ENCODE data around the gene TAF6. TPM values are rescaled to one million over a fixed set of nuclear protein-coding genes. Genes with fewer than 3 reads are reported as not detected.

TAF6 gene
- total RNA-seq, 1 donor from 2014 or later, result 34.1 TPM

DNA sequence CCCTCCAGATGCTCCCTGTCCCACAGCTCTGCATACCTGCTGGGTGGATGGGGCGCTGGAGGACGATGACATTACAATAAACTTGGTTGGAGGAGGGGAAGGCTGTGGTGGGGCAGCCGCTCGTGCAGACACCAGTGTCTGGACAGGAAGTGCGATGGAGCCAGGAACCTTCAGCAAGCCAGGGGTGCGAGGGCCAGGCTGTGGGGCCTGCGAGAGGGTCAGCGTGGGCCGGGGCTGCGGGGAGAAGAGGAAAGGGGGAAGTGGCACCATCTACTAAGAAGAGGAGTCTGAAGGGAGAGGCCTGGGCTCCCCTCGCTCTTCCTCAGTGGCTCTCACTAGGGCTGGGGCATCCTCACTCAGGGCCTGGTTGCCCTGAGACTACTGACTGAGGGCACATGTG, 11.3 kb downstream of the TAF6 start:
- H3K4me3 ChIP-seq, result no peak overlapping the region
- H3K4me1 ChIP-seq, result no peaks in the 10 kb centered on the region
- H3K9me3 ChIP-seq (replicated peaks), result no peaks in the 10 kb centered on the region
- no peak overlapping the region for H3K27ac ChIP-seq (replicated peaks)
- no peaks in the 10 kb centered on the region for H3K27me3 ChIP-seq (ENCODE audit: low read depth)
- H3K36me3 ChIP-seq, result peaks cover 96% of the 10 kb centered on the region
- TF ChIP-seq, protein P1, sequence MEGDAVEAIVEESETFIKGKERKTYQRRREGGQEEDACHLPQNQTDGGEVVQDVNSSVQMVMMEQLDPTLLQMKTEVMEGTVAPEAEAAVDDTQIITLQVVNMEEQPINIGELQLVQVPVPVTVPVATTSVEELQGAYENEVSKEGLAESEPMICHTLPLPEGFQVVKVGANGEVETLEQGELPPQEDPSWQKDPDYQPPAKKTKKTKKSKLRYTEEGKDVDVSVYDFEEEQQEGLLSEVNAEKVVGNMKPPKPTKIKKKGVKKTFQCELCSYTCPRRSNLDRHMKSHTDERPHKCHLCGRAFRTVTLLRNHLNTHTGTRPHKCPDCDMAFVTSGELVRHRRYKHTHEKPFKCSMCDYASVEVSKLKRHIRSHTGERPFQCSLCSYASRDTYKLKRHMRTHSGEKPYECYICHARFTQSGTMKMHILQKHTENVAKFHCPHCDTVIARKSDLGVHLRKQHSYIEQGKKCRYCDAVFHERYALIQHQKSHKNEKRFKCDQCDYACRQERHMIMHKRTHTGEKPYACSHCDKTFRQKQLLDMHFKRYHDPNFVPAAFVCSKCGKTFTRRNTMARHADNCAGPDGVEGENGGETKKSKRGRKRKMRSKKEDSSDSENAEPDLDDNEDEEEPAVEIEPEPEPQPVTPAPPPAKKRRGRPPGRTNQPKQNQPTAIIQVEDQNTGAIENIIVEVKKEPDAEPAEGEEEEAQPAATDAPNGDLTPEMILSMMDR (IDR thresholded peaks at IDR 0.05; ENCODE audit: borderline replicate concordance), result no peak
- no peak for DNase-seq
- intact Hi-C loops (cut with micrococcal nuclease), result no loop called here

DNA sequence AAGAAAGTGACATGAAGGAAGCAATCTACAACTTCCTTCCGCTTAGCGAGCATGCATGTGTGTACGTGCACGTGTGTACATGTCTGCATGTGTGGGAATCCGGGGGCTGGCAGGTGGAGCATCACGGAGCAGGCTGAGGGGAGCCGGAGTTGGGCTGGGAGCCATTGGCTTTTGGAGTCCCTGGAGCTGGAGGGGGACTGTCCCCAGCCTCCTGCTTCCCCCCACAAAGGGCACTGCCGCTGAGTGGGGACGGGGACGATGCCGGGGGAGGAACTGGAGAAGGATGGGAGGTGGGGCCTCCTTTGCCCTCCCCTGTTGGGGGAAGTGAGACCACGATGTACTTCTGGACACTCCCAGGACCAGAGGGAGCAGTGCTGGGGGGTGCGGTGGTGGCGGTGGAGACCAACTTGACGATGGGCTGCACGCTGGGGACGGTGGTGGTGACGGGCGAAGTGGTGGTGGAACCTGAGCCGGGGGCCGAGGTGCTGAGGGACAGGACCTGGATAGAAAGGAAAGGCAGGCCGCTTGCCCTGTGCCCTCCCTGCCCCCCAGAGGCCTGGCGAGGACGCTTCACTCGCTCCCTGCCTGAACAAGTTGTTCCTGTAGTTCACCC, 11.9 kb downstream of the TAF6 start:
- H3K4me3 ChIP-seq, result no peak overlapping the region

DNA sequence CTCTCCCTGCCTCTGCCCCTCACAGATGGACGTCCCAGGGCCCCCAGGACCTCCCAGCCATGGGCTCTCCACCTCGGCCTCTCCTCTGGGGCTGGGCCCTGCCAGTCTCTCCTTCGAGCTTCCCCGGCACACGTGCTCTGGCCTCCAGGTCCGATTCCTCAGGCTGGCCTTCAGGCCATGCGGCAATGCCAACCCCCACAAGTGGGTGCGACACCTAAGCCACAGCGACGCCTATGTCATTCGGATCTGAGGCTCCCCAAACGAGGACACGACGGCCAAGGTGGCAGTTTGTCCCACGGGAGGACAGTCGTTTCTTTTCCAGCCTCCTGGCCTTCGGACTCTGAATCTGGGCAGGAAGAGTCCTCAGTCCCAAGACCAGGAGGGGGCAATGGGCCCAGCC, 12.5 kb downstream of the TAF6 start:
- no peak for DNase-seq
- H3K27me3 ChIP-seq (ENCODE audit: low read depth), result no peaks in the 10 kb centered on the region
- peaks cover 10% of the 10 kb centered on the region for H3K4me1 ChIP-seq
- no peak overlapping the region for H3K27ac ChIP-seq (replicated peaks)
- intact Hi-C loops (cut with micrococcal nuclease), result no loop called here
- TF ChIP-seq, protein P1 (IDR thresholded peaks at IDR 0.05; ENCODE audit: borderline replicate concordance), result no peak
- H3K36me3 ChIP-seq, result peaks cover 86% of the 10 kb centered on the region
- H3K4me3 ChIP-seq, result no peak overlapping the region
- no peaks in the 10 kb centered on the region for H3K9me3 ChIP-seq (replicated peaks)

More for the DNA sequence above, 11.9 kb downstream of the TAF6 start:
- H3K4me1 ChIP-seq, result peaks cover 4% of the 10 kb centered on the region
- no peaks in the 10 kb centered on the region for H3K9me3 ChIP-seq (replicated peaks)
- TF ChIP-seq, protein P1 (IDR thresholded peaks at IDR 0.05; ENCODE audit: borderline replicate concordance), result no peak
- H3K27me3 ChIP-seq (ENCODE audit: low read depth), result no peaks in the 10 kb centered on the region
- H3K27ac ChIP-seq (replicated peaks), result no peak overlapping the region
- intact Hi-C loops (cut with micrococcal nuclease), result no loop called here
- no peak for DNase-seq
- H3K36me3 ChIP-seq, result peaks cover 92% of the 10 kb centered on the region

DNA sequence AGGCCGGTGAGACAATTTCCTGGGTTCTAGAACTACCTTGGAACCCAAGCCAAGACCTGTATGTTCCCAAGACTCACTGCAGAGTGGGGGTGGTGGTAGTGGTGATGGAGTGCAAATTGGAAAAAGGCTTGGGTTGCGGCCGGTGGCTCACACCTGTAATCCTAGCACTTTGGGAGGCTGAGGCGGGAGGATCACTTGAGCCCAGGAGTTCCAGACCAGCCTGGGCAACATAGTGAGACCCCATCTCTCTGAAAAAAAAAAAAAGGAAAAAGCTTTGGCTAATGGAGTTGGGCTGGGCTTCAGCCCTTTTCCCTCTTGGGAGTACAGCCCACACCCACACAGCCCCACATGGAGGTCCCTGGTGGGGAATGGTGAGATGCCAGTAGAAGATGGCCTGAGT, 13.6 kb downstream of the TAF6 start:
- H3K27me3 ChIP-seq (ENCODE audit: low read depth), result no peaks in the 10 kb centered on the region
- no peak overlapping the region for H3K27ac ChIP-seq (replicated peaks)
- H3K4me3 ChIP-seq, result no peak overlapping the region
- no peaks in the 10 kb centered on the region for H3K9me3 ChIP-seq (replicated peaks)
- TF ChIP-seq, protein P1 (IDR thresholded peaks at IDR 0.05; ENCODE audit: borderline replicate concordance), result no peak
- intact Hi-C loops (cut with micrococcal nuclease), result no loop called here
- DNase-seq, result no peak
- H3K36me3 ChIP-seq, result peaks cover 75% of the 10 kb centered on the region
- H3K4me1 ChIP-seq, result peaks cover 18% of the 10 kb centered on the region

DNA sequence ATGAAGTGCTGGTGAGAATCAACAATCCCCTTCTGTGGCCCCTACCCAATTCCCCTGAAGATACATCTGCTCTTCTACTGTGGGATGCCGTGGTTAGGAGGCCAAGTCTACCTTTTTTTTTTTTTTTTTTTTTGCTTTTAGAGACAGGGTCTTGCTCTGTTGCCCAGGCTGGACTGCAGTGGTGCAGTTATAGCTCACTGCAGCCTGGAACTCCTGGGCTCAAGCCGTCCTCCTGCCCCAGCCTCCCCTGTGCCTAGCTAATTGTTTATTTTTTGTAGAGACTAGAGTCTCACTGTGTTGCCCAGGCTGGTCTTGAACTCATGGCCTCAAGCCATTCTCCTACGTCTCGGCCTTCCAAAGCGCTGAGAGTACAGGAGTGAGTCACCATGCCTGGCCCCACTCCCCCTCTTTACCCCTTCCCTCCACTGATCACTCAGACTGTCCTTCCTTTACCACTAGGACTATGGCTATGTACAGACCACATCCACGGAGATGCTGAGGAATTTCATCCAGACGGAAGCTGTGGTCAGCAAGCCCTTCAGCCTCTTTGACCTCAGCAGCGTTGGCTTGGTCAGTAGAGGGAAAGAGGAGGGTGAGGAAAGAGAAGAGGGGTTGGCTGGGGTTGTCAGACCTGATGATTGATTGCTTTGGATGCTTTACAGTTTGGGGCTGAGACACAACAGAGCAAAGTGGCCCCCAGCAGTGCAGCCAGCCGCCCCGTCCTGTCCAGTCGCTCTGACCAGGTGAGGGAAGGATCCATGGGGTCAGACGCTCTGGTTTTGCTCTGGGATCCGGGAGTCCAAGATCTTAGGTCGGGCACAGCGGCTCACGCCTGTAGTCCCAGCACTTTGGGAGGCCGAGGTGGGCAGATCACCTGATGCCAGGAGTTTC, 16.0 kb downstream of the TAF6 start:
- no peaks in the 10 kb centered on the region for H3K27me3 ChIP-seq (ENCODE audit: low read depth)
- TF ChIP-seq, protein P1 (IDR thresholded peaks at IDR 0.05; ENCODE audit: borderline replicate concordance), result no peak
- H3K27ac ChIP-seq (replicated peaks), result no peak overlapping the region
- intact Hi-C loops (cut with micrococcal nuclease), result no loop called here
- DNase-seq, result no peak
- no peak overlapping the region for H3K4me3 ChIP-seq
- peaks cover 65% of the 10 kb centered on the region for H3K36me3 ChIP-seq
- H3K4me1 ChIP-seq, result peaks cover 37% of the 10 kb centered on the region
- H3K9me3 ChIP-seq (replicated peaks), result no peaks in the 10 kb centered on the region

All from left ventricle myocardium inferior (tissue), 1 donor.